EH (cell line): ENCODE results near the gene CARD11.

Experiments
- DNase-seq: peaks from one replicate; pipeline ENCODE4 v3.0.0-alpha.2; 2015; ENCODE audit warnings: low read depth

CARD11 gene

GRCh38 chr7:2939193-2939885 is 104.3 kb downstream of the CARD11 start:
- peak; percentile 30 for DNase-seq

- no peak for DNase-seq
Measured at GRCh38 chr7:2938514-2939192, 105.0 kb downstream of the CARD11 start.

GRCh38 chr7:2937701-2938513 is 105.8 kb downstream of the CARD11 start:
- no peak for DNase-seq

GRCh38 chr7:2936891-2937580 is 106.6 kb downstream of the CARD11 start:
- no peak for DNase-seq

GRCh38 chr7:2936301-2936700 is 107.4 kb downstream of the CARD11 start:
- DNase-seq = no peak

- no peak for DNase-seq
Measured at GRCh38 chr7:2934984-2935740, 108.5 kb downstream of the CARD11 start.

GRCh38 chr7:2934211-2934731 is 109.4 kb downstream of the CARD11 start:
- peak; percentile 54 for DNase-seq

GRCh38 chr7:2932402-2933251 is 111.0 kb downstream of the CARD11 start:
- DNase-seq = no peak

GRCh38 chr7:2931034-2931415 is 112.6 kb downstream of the CARD11 start:
- no peak for DNase-seq

- no peak for DNase-seq
Measured at GRCh38 chr7:2930310-2931033, 113.2 kb downstream of the CARD11 start.

- DNase-seq = no peak
Measured at GRCh38 chr7:2929321-2930201, 114.1 kb downstream of the CARD11 start.

- DNase-seq = no peak
Measured at GRCh38 chr7:2928613-2929311, 114.9 kb downstream of the CARD11 start.

- no peak for DNase-seq
Measured at GRCh38 chr7:2928256-2928612, 115.4 kb downstream of the CARD11 start.

GRCh38 chr7:2927592-2927991 is 116.1 kb downstream of the CARD11 start:
- DNase-seq = no peak

- no peak for DNase-seq
Measured at GRCh38 chr7:2926896-2927405, 116.7 kb downstream of the CARD11 start.

- no peak for DNase-seq
Measured at GRCh38 chr7:2926120-2926895, 117.4 kb downstream of the CARD11 start.
